HPDE6-E6E7 (cell line): ENCODE results near the gene FAM240A.

ENCODE experiments used
- DNase-seq: peaks from one replicate; pipeline ENCODE4 v3.0.0; 2011; ENCODE audit warnings: missing footprints; ENCODE audit errors: extremely low spot score

FAM240A gene

DNA sequence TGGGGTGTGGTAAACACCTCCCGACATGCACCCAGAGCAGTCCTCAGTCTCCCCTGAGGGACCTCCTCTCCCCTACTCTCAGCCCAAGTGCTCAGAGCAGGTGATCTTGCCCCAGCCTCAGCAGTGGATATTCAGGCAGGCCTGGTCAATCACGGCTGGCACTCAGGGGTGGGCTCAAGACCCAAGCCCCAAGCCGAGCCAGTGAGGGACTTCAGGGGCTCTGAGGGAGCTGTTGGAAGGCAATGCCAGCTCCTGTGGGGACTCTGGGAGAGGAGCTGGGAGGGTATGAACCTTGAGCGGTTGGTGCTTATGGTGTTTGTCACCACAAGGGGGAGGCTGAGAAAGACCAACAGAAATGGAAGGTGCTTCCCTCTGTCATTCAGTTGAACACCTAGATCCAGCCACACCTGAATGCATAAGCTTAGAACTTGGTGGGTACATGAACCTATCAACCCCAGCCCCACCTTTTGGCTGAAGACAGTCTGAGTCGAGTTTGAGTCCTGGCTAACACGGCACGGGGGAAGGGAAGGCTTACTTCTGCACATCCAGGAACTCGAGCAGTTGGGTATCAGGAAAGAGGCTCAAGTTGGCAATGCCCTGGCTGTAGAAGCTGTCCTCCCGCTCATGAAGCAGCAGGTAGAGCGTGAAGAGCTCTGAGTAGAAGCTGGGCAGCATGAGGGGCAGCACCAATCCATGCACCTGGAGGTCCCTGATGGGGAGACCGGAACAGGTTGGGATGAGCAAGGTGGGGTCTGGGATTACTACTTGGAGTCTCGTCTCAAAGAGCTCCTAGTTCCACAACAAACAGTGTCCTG, 61.9 kb downstream of the FAM240A start:
- DNase-seq, result no peak

DNA sequence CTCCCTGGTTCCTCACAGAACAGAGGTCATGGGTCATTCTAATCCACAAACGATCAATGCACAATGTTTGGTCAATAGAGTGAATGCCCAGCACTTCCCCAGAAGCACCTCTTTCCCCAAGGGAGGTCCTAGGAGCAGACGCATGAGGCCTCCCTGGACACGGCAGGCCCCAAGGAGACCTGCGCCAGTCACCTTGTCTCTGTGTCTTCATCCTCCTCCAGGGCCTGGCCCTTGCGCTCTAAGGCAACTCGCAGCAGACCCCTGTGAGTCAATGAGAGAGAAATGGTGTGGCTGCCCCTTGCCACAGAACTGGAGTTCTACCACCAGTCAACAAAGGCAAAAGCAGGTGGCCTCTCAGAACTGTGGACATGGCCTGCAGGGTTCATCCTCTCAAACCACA, 63.1 kb downstream of the FAM240A start:
- no peak for DNase-seq
